ENCODE results near the gene PRMT1.

The PRMT1 gene

DNA sequence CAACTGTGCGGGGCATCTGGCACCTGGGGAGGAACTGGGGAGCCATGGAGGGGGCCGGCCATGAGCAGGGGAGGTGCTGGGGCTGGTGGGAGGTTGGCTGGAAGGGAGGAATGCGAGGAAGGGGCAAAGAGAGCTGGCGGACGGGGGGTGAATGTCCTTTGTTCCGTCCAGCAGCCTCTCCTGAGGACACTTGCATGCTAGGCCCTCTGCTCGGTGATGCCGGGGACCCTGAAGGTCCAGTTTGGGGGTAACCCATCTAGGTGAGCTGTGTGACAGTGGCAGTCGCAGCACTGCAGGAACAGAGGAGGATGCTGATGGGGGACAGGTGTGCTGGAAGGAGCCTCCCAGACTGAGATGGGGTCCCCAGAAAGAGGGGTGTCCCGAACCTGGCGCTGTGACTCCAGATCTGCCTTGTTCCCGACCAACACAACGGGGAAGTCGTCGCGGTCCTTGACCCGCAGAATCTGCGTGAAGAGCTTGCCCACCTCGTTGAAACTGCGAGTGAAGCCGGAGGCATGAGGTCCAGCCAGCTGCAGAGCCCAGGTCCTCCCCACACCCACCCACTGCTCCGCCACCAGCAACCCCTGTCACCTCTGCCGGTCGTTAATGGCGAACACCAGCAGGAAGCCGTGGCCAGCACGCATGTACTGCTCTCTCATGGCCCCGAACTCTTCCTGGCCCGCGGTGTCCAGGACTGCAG is 40.7 kb upstream of the PRMT1 start:
- DNase-seq (ENCODE audit: low read depth in 2 of 2), result no peak
- no peak overlapping the region for H3K4me3 ChIP-seq (replicated peaks in 1 of 2; ENCODE audit: low read depth in 2 of 2, low read length in 2 of 2)
- TF ChIP-seq, protein P1, sequence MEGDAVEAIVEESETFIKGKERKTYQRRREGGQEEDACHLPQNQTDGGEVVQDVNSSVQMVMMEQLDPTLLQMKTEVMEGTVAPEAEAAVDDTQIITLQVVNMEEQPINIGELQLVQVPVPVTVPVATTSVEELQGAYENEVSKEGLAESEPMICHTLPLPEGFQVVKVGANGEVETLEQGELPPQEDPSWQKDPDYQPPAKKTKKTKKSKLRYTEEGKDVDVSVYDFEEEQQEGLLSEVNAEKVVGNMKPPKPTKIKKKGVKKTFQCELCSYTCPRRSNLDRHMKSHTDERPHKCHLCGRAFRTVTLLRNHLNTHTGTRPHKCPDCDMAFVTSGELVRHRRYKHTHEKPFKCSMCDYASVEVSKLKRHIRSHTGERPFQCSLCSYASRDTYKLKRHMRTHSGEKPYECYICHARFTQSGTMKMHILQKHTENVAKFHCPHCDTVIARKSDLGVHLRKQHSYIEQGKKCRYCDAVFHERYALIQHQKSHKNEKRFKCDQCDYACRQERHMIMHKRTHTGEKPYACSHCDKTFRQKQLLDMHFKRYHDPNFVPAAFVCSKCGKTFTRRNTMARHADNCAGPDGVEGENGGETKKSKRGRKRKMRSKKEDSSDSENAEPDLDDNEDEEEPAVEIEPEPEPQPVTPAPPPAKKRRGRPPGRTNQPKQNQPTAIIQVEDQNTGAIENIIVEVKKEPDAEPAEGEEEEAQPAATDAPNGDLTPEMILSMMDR (IDR thresholded peaks at IDR 0.05; ENCODE audit: low read depth, low read length), result no peak

DNA sequence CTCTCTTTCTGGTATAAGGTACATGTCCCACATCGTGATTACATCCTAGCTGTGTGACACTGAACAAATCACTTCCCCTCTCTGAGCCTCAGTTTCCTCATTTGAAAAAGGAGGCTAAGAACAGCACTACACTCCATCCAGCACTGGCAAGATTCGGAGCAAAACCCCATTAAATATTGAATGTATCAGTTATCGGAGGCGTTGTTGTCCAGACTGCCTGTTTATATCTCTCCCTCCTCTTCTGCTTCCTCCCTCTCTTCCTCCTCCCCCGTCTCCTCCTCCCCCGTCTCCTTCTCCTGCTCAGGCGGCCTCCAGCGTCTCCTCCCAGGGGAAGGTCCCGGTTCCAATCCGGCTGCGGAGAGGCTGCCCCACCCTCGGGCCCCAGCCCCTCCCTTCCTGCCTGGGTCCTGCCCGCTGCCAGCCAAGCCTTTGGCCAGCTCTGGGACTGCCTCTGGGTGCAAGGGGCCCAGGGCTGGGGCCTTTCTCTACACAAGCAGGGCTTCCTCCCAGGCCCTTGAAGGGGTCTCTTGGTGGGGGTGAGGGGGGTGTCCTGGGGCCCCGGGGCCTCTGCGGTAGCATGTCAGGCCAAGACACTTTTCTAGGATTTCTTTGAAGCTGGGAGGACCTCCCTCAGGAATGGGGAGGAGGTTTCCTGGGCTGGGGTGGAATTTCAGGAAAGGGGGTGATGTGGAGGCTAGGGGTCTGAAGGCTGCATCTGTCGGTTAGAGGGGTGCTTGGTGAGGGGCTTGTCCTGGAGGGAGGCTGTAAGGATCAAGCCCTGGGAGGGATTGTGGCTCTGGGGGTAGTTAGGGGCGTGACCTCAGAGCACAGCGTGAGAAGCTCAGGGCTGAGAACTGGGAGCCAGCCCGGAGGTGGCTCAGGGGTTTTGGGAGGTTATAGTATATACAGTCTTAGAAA is 39.0 kb upstream of the PRMT1 start:
- H3K4me3 ChIP-seq (replicated peaks in 1 of 2; ENCODE audit: low read depth in 2 of 2, low read length in 2 of 2), result peak overlapping the region; percentile 75 to 83
- TF ChIP-seq, protein P1 (IDR thresholded peaks at IDR 0.05; ENCODE audit: low read depth, low read length), result no peak
- DNase-seq (ENCODE audit: low read depth in 2 of 2), result peak; percentile 84 to 92

DNA sequence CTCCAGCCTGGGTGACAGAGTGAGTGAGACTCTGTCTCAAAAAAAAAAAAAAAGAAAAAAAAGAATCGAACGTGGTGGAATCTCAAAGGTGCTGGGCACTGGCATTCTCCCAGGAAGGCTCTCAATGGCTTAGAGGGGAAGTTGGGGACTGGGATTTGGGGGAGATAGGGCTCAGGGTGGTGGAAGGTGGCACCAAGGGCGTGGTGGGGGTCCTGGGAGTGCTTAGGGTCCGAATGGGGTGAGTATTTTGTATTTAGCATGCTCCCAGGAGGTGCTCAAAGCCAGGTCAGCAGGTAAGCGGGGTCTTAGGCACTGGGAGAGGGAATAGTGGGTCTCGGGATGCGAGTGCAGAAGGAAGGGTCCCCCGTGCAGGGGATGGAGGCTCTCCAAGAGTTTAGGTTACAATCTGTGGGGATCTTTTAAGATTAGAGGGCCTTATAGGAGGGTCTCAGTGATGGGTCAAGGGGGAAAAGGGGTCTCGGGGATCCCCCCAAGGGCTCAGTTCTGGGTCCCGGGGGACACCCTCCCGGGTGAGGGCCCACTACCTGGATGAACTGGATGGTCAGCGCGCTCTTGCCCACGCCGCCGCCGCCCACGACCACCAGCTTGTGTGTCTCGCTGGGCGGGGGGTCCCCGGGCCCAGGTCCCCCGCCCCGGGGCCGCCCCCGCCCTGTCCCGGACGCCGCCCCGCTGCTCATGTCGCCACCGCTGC is 37.5 kb upstream of the PRMT1 start:
- H3K4me3 ChIP-seq (replicated peaks in 1 of 2; ENCODE audit: low read depth in 2 of 2, low read length in 2 of 2), result peak overlapping the region; percentile 75 to 83
- TF ChIP-seq, protein P1 (IDR thresholded peaks at IDR 0.05; ENCODE audit: low read depth, low read length), result no peak
- peak in 1 of 2 donors; percentile 17 for DNase-seq (ENCODE audit: low read depth in 2 of 2)

DNA sequence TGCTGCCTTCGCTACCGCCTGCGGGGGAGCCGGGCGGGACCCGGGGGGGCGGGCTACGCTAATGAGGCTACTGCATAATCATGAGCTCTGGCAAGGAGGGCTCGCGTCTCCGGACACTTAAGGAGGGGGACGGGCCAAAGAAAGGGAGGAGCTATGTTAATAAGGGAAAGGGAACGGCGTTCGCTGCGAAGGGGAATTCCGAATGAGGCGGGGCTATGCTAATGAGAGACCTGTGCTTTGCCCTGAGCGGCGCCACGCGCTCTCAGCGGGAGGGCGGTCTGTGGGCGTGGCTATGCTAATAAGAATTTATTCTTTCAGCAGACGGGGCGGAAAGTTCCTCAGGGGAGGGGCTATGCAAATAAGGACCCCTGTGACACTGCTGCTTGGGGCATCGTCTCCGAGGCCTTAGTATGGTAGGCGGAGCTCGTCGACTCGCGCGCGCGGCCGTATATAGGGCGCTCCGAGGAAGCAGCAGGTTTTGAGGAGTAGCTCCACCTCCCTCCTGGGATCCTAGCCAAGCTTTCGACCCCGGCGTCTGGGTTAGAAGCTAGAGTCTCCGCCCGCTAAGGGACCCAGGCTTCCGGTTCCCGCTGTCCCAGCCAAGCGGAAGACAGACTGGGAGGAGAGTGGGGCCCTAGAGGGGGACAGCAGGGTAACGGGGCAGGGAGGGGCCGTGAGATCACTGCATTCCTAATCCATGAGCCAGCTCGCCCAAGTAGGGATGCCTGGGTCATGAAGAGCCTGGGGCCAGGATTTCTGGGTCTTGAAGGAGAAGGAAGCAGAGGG is 36.8 kb upstream of the PRMT1 start, which contains the start of gene RRAS:
Gene RRAS (minus strand): TSS at position 31 of the 786 bp plus-strand sequence. CDS start 45 bp downstream, outside the sequence.
- DNase-seq (ENCODE audit: low read depth in 2 of 2), result peak; percentile 100
- TF ChIP-seq, protein P1 (IDR thresholded peaks at IDR 0.05; ENCODE audit: low read depth, low read length), result no peak
- H3K4me3 ChIP-seq (replicated peaks in 1 of 2; ENCODE audit: low read depth in 2 of 2, low read length in 2 of 2), result peak within 1 kb of the TSS; percentile 75 to 83

DNA sequence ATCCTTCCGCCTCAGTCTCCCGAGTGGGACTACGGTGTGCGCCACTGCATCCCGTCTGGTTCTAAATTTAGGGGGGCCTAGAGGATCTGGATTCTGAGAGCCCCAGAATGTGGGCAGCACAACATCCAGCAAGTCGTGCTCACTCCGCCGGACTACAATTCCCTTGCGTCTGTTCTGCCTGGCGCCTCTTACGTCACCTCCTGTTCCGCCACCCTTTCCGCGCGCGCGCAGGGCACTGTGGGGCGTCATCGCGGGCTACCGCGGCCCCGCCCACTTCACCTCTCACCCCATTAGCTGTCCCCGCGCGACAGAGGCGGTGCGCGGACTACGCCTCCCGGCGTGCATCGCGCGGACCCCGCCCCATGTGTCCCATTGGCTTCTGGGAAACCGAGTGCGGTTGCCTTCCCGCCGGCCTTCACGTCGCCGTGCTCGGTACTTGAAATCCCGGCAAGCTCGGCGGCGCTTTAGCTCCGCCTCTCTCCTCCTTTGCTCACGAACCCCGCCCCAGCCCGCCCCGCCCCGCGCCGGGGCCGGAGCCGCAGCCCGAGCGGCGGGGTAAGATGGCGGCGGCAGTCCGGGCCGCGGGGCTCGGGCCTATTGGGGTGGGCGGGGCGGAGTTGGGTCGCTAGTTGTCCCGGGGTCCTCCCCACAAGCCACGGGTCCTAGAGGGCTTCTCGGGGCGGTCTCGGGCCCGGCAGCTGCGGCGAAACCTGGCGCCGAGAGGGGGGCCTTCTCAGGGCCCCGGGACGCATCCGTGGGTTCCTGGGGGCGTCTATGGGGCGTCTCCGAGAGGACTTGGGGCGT is 35.2 kb upstream of the PRMT1 start, which contains the start of gene SCAF1:
Gene SCAF1 (plus strand): TSS at position 522 of the 804 bp plus-strand sequence. CDS start 2,818 bp downstream, outside the sequence.
- DNase-seq (ENCODE audit: low read depth in 2 of 2), result peak; percentile 99 to 100
- H3K4me3 ChIP-seq (replicated peaks in 1 of 2; ENCODE audit: low read depth in 2 of 2, low read length in 2 of 2), result peak within 1 kb of the TSS; percentile 94 to 99
- TF ChIP-seq, protein P1 (IDR thresholded peaks at IDR 0.05; ENCODE audit: low read depth, low read length), result no peak

Data from cardiac fibroblast (primary cell).